Hindlimb muscle (tissue), 1 donor: ENCODE results near the gene PON3. TPM values are rescaled to one million over a fixed set of nuclear protein-coding genes. Genes with fewer than 3 reads are reported as not detected.
A peak's percentile ranks its signal among the peaks of the same experiment; 100 is the strongest.

ENCODE experiments used
- DNase-seq: peaks from one replicate; pipeline ENCODE4 v3.0.0-alpha.2; 2013
- polyA plus RNA-seq: library from polyadenylated mRNA; unstranded; fragments of 120-200 nt; gene quantifications from one replicate; pipeline ENCODE4 v1.2.1, GENCODE V29; 2013; ENCODE audit not compliant: insufficient read length

Gene PON3
- polyA plus RNA-seq: 5.6 TPM

DNA sequence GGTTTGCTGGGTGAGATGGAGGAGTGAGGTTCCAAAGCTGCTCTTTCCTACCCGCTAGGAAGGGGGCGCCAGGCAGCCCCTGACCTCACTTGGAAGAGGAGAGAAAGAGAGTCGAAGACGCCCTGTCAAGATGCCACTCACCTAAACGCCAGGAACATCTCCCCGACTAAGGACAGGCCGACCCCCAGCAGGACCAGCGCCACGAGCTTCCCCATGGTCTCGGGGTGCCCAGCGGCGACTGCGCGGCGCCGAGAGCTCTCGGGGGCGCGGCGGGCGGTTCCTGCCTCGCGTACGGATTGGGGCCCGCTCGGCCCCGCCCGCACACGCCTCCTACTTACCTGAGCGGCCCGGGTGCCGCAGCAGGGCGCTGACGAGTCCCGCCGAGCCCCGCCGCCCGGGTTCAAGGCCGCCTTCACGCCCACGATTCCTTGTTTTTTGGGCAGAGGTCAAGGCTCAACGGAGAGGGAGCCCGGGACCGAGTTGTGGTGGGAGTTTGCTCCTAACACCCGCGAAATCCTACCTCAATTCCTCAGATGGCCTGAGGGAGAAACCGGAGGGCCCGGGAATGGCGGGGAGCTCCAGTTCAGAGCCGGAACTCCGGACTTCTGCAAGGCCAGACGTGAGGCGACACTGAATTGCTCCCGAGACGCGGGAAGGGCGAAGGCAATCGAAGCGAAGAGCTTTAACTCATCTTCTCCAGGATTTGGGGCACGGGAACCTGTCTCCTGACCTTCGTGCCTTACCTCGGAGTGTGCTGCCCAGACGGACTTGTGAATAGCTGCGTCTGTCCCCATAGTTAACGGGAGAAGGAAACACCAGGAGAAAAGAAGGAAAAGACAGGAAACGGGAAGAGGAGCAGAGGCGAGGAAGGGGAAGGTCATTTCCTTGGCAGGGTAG, at the start of gene PON3:
TSS of gene PON3 (minus strand) at position 240 of the 897 bp plus-strand sequence. CDS start at position 215, 25 bp downstream.
- DNase-seq: peak; percentile 25

GRCh38 chr7:95444796-95445195, 48.6 kb upstream of the PON3 start:
- no peak for DNase-seq

DNA sequence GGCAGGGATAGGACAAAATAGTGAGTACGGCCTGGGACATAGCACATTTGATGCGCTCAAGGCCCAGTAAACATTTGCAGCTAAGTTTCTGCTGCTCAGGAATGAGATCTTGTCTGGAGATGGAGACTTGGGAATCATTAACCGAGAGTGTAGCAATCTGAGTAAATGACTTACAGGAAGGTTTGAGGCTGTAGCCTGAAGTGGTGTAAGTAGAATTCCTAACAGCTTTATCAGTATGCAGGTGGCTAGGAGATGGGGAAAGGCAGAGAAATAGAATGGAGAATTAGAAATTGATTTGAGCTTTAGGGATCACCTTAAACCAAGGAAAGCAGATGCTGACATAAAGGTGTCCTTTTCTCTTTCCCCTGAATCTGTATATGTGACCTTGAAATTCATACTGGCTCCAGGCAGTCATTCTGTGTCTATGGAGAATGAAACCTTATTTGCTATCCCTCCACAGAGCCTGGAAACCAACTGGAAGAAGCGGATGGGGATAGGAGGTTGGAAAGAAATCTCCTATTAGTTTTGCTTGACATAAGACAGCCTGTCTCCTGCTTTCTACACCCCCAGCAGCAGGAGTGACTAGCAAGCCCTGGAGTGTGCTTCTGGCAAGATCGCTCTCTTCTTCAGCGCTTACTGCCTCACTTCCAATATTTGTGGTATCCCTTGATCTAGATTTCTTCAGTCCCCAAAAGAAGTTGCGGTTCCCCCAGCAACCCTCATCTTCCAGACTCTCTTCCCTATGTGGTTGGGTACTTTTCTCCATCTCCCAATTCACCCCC, 45.1 kb upstream of the PON3 start:
- no peak for DNase-seq

DNA sequence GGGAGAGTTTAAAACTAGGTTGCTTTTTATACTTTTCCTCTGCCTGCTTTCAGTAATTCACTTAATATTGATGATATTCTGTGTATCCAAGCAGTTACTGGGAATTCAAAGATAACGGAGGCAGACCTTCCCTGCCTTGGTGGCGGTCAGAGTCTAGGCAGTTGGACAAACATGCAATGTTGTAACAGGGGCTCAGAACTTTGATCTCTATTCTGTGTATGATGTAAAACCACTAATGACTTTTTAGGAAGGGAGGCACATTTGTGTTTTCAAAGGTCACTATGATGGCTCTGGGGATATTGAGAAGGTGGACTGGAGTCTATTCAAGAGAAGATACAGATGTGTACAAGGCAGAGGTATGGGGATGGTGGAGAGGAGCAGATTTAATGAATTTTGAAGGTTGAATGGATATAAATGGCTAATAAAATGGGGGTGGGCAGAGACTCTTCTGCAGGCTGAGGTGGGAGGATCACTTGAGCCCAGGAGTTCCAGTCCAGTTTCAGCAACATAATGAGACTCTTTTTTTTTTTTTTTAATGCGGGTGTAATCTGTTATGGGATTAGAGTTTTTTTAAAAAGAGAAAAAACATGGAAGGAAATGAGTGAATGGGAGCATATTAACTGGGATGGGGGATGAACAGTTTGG, 44.3 kb upstream of the PON3 start:
- no peak for DNase-seq

- DNase-seq: no peak
These were observed 40.2 kb upstream of the PON3 start for GRCh38 chr7:95436407-95436806.

DNA sequence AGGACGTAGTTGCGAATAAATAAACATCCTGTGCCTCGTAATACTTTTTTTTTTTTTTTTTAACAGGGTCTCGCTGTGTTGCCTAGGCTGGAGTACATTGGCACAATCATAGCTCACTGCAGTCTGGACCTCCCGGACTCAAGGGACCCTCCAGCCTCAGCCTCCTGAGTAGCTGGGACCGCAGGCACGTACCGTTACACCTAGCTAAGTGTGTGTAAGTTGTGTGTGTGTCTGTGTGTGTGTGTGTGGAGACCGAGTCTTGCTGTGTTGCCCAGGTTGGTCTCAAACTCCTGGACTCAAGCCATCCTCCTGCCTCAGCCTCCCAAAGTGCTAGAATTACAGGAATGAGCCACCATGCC, 39.2 kb upstream of the PON3 start:
- no peak for DNase-seq

GRCh38 chr7:95434557-95435421, 38.6 kb upstream of the PON3 start, which contains the start of gene PON2:
TSS of gene PON2 (minus strand) at chr7:95435028. CDS start at chr7:95434951, 77 bp downstream.
- peak; percentile 85 for DNase-seq

GRCh38 chr7:95433952-95434556, 37.9 kb upstream of the PON3 start:
- no peak for DNase-seq

- DNase-seq: no peak
These were observed 37.0 kb upstream of the PON3 start for GRCh38 chr7:95433129-95433528.

DNA sequence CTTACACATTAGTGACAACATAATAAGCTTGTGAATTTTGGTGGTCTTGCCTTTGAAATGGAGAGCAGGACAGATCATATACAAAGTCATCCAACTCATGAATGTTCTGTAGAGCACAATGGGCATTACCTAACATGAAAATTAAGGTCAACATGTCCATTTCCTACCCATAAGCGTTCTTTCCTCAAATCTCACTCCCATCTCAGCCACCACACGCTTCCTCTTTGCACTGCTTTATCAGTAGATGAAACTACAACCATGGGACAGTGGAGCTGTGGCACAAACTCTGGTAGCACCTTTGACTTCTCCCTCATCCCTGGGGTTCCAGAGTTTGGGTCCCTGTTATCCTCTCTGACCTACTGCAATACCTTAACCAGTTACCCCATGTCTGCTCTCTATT, 36.4 kb upstream of the PON3 start:
- DNase-seq: no peak

DNA sequence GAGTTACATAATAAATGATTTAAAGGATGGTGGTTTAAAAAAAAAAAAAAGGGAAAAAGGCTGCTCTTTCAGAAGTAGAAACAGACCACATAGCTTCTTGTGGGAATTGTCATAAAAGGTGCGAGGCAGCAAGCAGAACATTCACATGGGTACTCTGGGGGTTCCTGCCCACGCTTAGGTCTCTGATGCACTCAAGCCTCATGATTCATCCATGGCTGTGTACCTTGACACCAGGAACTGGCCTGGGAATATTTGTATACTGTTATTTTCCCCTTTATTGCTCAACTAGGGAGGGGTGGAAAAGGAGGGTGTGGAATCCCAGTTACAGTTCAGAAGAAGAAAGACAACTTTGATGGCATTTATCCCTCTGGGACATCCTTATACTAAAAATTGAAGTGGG, 34.7 kb upstream of the PON3 start:
- DNase-seq: no peak

DNA sequence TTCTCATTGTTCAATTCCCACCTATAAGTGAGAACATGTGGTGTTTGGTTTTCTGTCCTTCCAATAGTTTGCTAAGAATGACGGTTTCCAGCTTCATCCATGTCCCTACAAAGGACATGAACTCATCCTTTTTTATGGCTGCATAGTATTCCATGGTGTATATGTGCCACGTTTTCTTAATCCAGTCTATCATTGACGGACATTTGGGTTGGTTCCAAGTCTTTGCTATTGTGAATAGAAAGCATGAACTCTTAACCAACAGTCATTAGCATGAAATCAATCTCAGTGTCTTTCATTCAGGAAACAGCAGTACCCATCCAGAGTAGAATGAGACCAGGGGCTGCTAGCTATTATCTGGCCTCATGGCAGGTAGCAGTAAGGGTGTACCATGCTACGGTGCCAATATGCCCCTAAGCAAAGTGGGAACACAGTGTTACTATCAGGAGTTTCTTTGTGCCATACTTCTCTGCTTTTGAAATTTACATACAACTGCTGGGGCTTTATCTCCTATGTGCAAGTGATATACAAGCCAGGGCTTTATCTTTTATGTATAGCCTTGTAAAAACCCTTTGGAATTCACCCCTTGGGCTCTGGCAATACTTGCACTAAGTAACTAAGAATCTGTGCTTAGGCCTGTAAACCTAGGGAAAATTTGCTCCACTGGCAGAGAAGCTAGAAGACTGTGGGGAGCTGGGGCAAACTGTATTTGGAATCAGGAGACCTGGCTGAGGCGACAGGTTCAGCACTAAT, 33.2 kb upstream of the PON3 start:
- DNase-seq: no peak

- no peak for DNase-seq
These were observed 31.8 kb upstream of the PON3 start for GRCh38 chr7:95427914-95428516.

GRCh38 chr7:95427166-95427565, 31.0 kb upstream of the PON3 start:
- DNase-seq: no peak

DNA sequence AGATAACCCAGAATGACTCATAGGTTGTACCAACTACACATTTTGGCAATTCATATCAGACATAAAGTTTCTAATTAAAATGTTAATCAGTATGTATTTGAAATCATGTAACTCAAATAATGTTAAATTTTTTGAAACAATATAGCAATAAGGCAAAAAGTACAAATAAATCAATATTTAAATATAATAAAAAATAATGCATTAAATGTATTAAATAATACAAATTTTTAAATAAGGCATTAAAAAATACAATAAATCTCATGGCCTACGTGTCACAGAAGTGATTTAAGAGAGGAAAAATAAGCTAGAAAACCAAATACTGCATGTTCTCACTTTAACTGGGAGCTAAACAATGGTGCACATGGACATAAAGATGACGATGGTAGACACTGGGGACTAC, 29.5 kb upstream of the PON3 start:
- no peak for DNase-seq

- DNase-seq: no peak
These were observed 28.5 kb upstream of the PON3 start for GRCh38 chr7:95424716-95425115.

DNA sequence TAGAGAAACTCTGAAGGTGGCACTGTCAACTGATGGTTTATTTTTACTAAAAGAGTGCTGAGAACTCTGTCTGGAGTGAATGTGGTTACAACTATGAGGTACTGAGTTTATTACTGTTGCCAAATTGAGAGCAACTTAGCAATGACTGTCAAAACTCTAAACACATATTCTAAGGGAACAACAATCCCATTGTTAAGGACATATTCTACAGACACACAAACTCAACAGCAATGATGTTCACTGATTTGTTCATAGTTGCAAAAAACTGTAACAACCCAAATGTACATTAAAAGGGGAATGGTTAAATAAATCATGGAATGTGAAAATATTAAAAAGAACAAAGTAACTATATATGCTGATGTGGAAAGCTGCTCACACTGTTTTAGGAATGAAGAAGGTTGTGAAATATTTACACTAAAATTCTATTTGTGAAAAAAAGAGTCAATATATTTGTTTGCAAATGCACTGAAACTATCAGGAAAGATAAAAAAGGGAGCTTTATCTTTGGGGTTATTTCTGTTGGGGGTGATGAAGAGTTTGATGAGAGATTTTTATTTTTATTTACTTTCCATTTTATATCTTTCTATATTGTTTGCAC, 25.8 kb upstream of the PON3 start:
- no peak for DNase-seq

DNA sequence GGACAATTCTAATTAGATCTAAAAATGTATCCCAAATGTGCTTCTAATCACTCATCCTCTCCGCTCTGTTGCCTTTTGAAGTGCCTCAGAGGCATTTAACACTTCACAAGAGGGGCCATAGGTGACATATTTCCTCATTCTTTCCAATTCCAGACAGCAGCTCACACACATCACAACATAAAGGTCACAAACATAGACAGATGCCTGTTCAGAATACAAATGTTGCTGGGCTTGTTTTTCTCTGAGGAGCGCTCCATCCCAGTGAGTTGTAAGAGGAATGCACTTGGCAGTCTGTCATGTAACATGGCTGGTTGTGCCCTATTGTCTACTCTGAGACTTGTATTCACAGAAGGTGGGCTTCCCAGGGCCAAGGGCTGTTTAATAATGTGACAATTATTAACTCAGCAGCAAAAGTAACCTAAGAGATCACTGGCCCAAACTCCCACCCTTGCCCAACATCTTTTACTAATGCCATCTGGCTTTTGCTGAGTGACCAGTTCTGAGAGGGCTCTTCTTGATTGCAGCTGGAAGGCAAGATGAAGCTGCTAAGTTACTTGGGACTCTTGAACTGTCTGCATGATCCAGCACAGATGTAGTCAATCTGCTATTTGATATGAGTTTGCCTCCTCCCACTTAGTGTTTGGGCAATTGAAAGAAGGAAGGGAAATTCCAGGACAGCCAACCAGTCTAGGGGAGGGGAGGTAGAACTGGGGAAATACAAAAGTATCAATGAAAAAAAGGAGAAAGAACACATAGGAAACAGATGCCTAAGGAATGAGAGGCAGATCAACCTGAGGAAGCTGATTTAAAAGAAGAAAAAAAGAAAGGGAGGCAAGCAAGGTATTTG, 25.0 kb upstream of the PON3 start:
- DNase-seq: no peak

- no peak for DNase-seq
These were observed 15.9 kb upstream of the PON3 start for GRCh38 chr7:95412075-95412474.
